HepG2 (cell line): Measurements from ENCODE around the gene CFAP54. TPM values are rescaled to one million over a fixed set of nuclear protein-coding genes. Genes with fewer than 3 reads are reported as not detected.

Experiments used
- ATRX ChIP-seq: sonication (generic); formaldehyde crosslinking; IDR thresholded peaks from 2 replicates; pipeline ENCODE4 v1.4.0; 2020; ENCODE audit warnings: missing genetic modification reagents, borderline replicate concordance
- CEBPZ ChIP-seq: IDR thresholded peaks from 2 replicates; pipeline ENCODE4 v1.6.1; 2012; ENCODE audit warnings: low read length, improper control_type of control experiment
- FOSL1 ChIP-seq: sonication (generic); formaldehyde crosslinking; IDR thresholded peaks from 2 replicates; pipeline ENCODE4 v1.9.0; 2021; ENCODE audit warnings: missing genetic modification reagents, borderline replicate concordance
- MAZ ChIP-seq, 2 experiments: sonication (generic) in 1 of 2; formaldehyde crosslinking in 1 of 2; IDR thresholded peaks; 2 replicates each; pipeline versions ENCODE4 v1.5.0 to v1.6.1; 2012 to 2020; ENCODE audit warnings: low read depth in 2 of 2, mild to moderate bottlenecking in 2 of 2, borderline replicate concordance in 1 of 2, improper control_type of control experiment in 1 of 2, low read length in 1 of 2, missing genetic modification reagents in 1 of 2, moderate library complexity in 1 of 2
- MYC ChIP-seq: sonication (generic); formaldehyde crosslinking; IDR thresholded peaks from 2 replicates; pipeline ENCODE4 v1.9.0; 2021; ENCODE audit warnings: missing genetic modification reagents, borderline replicate concordance
- NFKBIZ ChIP-seq: IDR thresholded peaks from 2 replicates; pipeline ENCODE4 v1.6.1; 2018; ENCODE audit warnings: missing genetic modification reagents, missing compliant biosample characterization
- PLSCR1 ChIP-seq: sonication (generic); formaldehyde crosslinking; IDR thresholded peaks from 2 replicates; pipeline ENCODE4 v1.5.0; 2020; ENCODE audit warnings: missing genetic modification reagents, mild to moderate bottlenecking, borderline replicate concordance
- RARG ChIP-seq: sonication (generic); formaldehyde crosslinking; IDR thresholded peaks from 2 replicates; pipeline ENCODE4 v1.4.0; 2020; ENCODE audit warnings: low read depth, mild to moderate bottlenecking, missing genetic modification reagents
- SAFB2 ChIP-seq: sonication (generic); formaldehyde crosslinking; IDR thresholded peaks from 2 replicates; pipeline ENCODE4 v1.5.1; 2020; ENCODE audit warnings: missing genetic modification reagents, low read depth, mild to moderate bottlenecking, borderline replicate concordance
- SETDB1 ChIP-seq: sonication (generic); formaldehyde crosslinking; IDR thresholded peaks from 2 replicates; pipeline ENCODE4 v1.5.1; 2020; ENCODE audit warnings: missing genetic modification reagents, mild to moderate bottlenecking, borderline replicate concordance
- ZNF143 ChIP-seq: sonication (generic); formaldehyde crosslinking; IDR thresholded peaks from 2 replicates; pipeline ENCODE4 v1.4.0; 2020; ENCODE audit warnings: missing genetic modification reagents
- ZNF20 ChIP-seq: sonication (generic); formaldehyde crosslinking; IDR thresholded peaks from 2 replicates; pipeline ENCODE4 v1.4.0; 2020; ENCODE audit warnings: mild to moderate bottlenecking, moderate library complexity, missing genetic modification reagents
- ZNF496 ChIP-seq: sonication (generic); formaldehyde crosslinking; IDR thresholded peaks from 2 replicates; pipeline ENCODE4 v1.8.1; 2023; ENCODE audit warnings: mild to moderate bottlenecking, moderate library complexity, missing genetic modification reagents; ENCODE audit not compliant: insufficient replicate concordance
- ZNF550 ChIP-seq: sonication (generic); formaldehyde crosslinking; IDR thresholded peaks from 2 replicates; pipeline ENCODE4 v1.4.0; 2020; ENCODE audit warnings: mild to moderate bottlenecking, missing genetic modification reagents, borderline replicate concordance
- ZNF567 ChIP-seq: sonication (generic); formaldehyde crosslinking; IDR thresholded peaks from 2 replicates; pipeline ENCODE4 v1.8.1; 2023; ENCODE audit warnings: mild to moderate bottlenecking, missing genetic modification reagents, borderline replicate concordance
- ZNF703 ChIP-seq: sonication (generic); formaldehyde crosslinking; IDR thresholded peaks from 2 replicates; pipeline ENCODE4 v1.5.1; 2020; ENCODE audit warnings: missing genetic modification reagents, mild to moderate bottlenecking, moderate library complexity, borderline replicate concordance
- ZNF788 ChIP-seq: sonication (generic); formaldehyde crosslinking; IDR thresholded peaks from 2 replicates; pipeline ENCODE4 v1.5.0; 2020; ENCODE audit warnings: mild to moderate bottlenecking, missing genetic modification reagents, borderline replicate concordance
- polyA plus RNA-seq, 8 experiments: library from polyadenylated mRNA; depleted of rRNA in 3 of 8; stranded (reverse) in 7 of 8; unstranded in 1 of 8; fragments of >200 nt; fragmentation: Illumina TruSeq in 4 of 8; extraction: Trizol in 4 of 8; gene quantifications; 2 replicates each; pipeline versions ENCODE4 v1.2.1 to v1.2.3, GENCODE V29; 2011 to 2016; ENCODE audit warnings: low read depth in 4 of 8, missing spikeins in 1 of 8, mixed read lengths in 1 of 8; ENCODE audit not compliant: insufficient read depth in 1 of 8
- total RNA-seq, 5 experiments: library from RNA; depleted of rRNA; stranded (reverse); fragments of >200 nt; fragmentation: Illumina TruSeq; extraction: Trizol; gene quantifications; 2 replicates each; pipeline ENCODE4 v1.2.3, GENCODE V29; 2016; ENCODE audit warnings: low read depth in 1 of 5
- TF ChIP-seq, protein P1 (sequence below), 2 experiments: sonication (generic) in 1 of 2; formaldehyde crosslinking in 1 of 2; IDR thresholded peaks; 2 replicates each; pipeline versions ENCODE4 v1.4.0 to v1.6.1; 2016 to 2020; ENCODE audit warnings: borderline replicate concordance in 1 of 2, low read depth in 1 of 2, mild to moderate bottlenecking in 1 of 2, missing genetic modification reagents in 1 of 2

The CFAP54 gene
- total and polyA plus RNA-seq, 2 of the 13 experiments (the other 11 are each of a cell fraction or from before 2014, with no cell fraction given), result not detected

DNA sequence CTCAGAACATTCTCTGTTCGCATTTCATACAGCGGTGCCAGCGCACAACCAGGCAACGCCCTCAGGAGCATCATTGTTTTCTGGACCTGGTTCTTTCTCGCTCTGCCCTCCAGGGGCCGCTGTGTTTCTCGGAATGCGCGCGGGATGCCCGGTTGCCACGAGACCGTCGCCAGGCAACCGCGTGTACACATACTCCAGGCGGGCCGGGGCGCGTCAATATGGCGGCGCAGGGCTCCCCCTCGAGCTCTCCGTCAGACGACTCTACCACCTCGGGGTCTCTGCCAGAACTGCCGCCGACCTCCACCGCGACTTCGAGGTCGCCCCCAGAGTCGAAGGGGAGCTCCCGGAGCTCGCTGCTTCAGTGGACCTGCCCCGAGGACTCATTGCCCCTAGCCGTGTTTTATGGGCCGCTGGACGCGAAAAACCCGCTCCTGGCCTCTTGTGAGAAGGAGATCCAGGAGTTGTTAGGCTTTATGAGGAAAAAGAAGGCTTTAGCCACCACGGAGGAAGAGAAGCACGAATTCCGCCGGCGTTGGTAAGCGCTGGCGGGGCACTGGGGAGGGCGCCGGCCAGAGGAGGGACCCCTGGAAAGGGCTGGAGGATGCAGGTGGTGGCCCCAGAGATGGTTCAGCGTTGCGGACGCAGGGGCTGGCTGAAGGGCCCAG lies at the start of gene CFAP54 (continued):
- TF ChIP-seq FOSL1 (CRISPR knock-in tag) (no peak), SAFB2 (CRISPR knock-in tag) (no peak), ZNF703 (CRISPR knock-in tag) (no peak), MYC (CRISPR knock-in tag) (peak; percentile 43; the same call in 1 of the 2 replicates), ATRX (CRISPR knock-in tag) (no peak), NFKBIZ (0 out of 2 replicates have a peak, but pooled peaks have one; percentile 55), PLSCR1 (CRISPR knock-in tag) (no peak), ZNF550 (CRISPR knock-in tag) (0 out of 2 replicates have a peak, but pooled peaks have one; percentile 29), ZNF567 (CRISPR knock-in tag) (no peak), ZNF496 (no peak), MAZ (IDR thresholded peaks at IDR 0.05; ENCODE audit: borderline replicate concordance, low read depth, low read length) (no peak), MAZ (CRISPR knock-in tag; IDR thresholded peaks at IDR 0.05; ENCODE audit: low read depth) (peak; percentile 74), CEBPZ (no peak), RARG (no peak), SETDB1 (no peak), ZNF788 (peak; percentile 19; the same call in 1 of the 2 replicates), ZNF20 (CRISPR knock-in tag) (no peak), ZNF143 (CRISPR knock-in tag) (no peak)
- TF ChIP-seq, protein P1, sequence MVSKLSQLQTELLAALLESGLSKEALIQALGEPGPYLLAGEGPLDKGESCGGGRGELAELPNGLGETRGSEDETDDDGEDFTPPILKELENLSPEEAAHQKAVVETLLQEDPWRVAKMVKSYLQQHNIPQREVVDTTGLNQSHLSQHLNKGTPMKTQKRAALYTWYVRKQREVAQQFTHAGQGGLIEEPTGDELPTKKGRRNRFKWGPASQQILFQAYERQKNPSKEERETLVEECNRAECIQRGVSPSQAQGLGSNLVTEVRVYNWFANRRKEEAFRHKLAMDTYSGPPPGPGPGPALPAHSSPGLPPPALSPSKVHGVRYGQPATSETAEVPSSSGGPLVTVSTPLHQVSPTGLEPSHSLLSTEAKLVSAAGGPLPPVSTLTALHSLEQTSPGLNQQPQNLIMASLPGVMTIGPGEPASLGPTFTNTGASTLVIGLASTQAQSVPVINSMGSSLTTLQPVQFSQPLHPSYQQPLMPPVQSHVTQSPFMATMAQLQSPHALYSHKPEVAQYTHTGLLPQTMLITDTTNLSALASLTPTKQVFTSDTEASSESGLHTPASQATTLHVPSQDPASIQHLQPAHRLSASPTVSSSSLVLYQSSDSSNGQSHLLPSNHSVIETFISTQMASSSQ (IDR thresholded peaks at IDR 0.05; ENCODE audit: low read depth), result no peak
- TF ChIP-seq, protein P1 (CRISPR knock-in tag; IDR thresholded peaks at IDR 0.05; ENCODE audit: borderline replicate concordance), result no peak
